Left lung (tissue), 10 donors: ENCODE results near the gene KRT3. TPM values are rescaled to one million over a fixed set of nuclear protein-coding genes. Genes with fewer than 3 reads are reported as not detected.

Source experiments
- ATAC-seq: fragments of 200-7000 bp; cut with Tn5 transposase; one replicate; pipeline ENCODE4 v1.9.1; 2020; ENCODE audit warnings: moderate library complexity
- DNase-seq, 4 donors: peaks; one replicate each; pipeline ENCODE4 v3.0.0-alpha.2; 2013 to 2020
- H3K27ac ChIP-seq, 2 donors: fragments of 200-600 bp; sonication (generic) in 1 of 2; one replicate each; pipeline versions ENCODE4 v1.5.0 to v1.8.0; 2020 to 2021
- H3K27me3 ChIP-seq, 2 donors: fragments of 200-600 bp; sonication (generic) in 1 of 2; one replicate each; pipeline versions ENCODE4 v1.5.0 to v1.8.0; 2020 to 2021
- H3K36me3 ChIP-seq, 2 donors: fragments of 200-600 bp; sonication (generic) in 1 of 2; one replicate each; pipeline versions ENCODE4 v1.5.0 to v1.8.0; 2020 to 2021
- H3K4me1 ChIP-seq, 2 donors: fragments of 200-600 bp; one replicate each; pipeline ENCODE4 v1.8.0; 2021
- H3K4me3 ChIP-seq, 2 donors: fragments of 200-600 bp; sonication (generic) in 1 of 2; one replicate each; pipeline versions ENCODE4 v1.5.0 to v1.8.0; 2020 to 2021; ENCODE audit warnings: mild to moderate bottlenecking in 1 of 2
- H3K9me3 ChIP-seq, 2 donors: fragments of 200-600 bp; sonication (generic) in 1 of 2; one replicate each; pipeline versions ENCODE4 v1.5.0 to v1.8.0; 2020 to 2021
- intact Hi-C, 2 donors: fragments of 100-400 bp; cut with DNase I; formaldehyde crosslinking; loops; one replicate each; pipeline versions ENCODE4 v1.11.2 to v1.14.2; 2022
- polyA plus RNA-seq, 6 donors: library from polyadenylated mRNA; unstranded; fragments of 120-200 nt; gene quantifications; one replicate each; pipeline ENCODE4 v1.2.1, GENCODE V29; 2013; ENCODE audit not compliant: insufficient read length in 6 of 6
- total RNA-seq, 2 donors: library from RNA; stranded (reverse); fragmentation: NEBNext Ultra II Directional; extraction: Animal tissue kit (Norgen Biotek cat#: 25700); gene quantifications; one replicate each; pipeline ENCODE4 v1.2.1, GENCODE V29; 2021
- TF ChIP-seq, protein P1 (sequence below), 2 donors: fragments of 200-600 bp; sonication (generic) in 1 of 2; IDR thresholded peaks; one replicate each; pipeline versions ENCODE4 v1.5.0 to v1.8.0; 2021; ENCODE audit warnings: antibody characterized with exemption in 2 of 2
- donor health status: DM: no; HTN: yes; CAD: no.
- donor health status: DM: no; HTN: no; CAD: no.

KRT3 gene
- total and polyA plus RNA-seq, 8 donors: not detected

DNA sequence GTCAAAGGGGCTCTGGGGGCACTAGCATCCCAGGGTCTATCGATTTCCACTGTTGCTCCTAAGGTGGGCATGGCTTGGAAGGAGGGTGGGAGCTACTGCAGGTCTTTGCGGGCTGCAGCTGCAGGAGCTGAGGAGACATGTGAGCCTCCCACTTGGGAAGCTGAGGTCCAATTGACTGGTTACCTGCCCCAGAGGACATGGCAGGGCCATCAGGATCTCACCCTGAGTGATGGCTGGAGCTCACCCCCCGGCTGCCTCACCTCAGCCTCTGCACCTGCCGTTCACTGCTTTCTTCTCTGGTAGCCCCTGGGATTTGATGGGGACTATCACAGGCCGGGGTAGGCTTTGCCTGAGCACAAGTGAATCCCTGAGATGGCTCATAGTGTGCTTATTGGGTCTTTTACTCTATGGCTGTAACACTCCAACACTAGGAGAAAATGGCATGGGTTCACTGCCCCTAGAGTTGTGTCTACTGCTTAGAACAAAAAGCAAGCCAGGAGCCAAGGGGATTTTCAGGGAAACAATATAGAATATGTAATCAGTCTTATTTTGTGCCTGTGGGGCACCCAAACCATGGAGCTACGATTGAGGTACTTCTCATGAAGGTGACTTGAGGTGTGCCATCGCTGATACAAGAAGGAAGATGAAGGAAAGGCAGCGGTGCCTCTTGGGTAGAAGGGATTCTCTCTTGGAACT, 21.2 kb upstream of the KRT3 start:
- peaks cover 12 to 16% of the 10 kb centered on the region in 2 donors for H3K4me1 ChIP-seq
- H3K27me3 ChIP-seq: peaks cover 0 to 85% of the 10 kb centered on the region in 2 donors
- DNase-seq (no peak), ATAC-seq (no peak)
- H3K36me3 ChIP-seq: no peaks in the 10 kb centered on the region
- H3K27ac ChIP-seq: no peak overlapping the region
- H3K4me3 ChIP-seq: no peak overlapping the region
- no peaks in the 10 kb centered on the region for H3K9me3 ChIP-seq
- TF ChIP-seq, protein P1, sequence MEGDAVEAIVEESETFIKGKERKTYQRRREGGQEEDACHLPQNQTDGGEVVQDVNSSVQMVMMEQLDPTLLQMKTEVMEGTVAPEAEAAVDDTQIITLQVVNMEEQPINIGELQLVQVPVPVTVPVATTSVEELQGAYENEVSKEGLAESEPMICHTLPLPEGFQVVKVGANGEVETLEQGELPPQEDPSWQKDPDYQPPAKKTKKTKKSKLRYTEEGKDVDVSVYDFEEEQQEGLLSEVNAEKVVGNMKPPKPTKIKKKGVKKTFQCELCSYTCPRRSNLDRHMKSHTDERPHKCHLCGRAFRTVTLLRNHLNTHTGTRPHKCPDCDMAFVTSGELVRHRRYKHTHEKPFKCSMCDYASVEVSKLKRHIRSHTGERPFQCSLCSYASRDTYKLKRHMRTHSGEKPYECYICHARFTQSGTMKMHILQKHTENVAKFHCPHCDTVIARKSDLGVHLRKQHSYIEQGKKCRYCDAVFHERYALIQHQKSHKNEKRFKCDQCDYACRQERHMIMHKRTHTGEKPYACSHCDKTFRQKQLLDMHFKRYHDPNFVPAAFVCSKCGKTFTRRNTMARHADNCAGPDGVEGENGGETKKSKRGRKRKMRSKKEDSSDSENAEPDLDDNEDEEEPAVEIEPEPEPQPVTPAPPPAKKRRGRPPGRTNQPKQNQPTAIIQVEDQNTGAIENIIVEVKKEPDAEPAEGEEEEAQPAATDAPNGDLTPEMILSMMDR (IDR thresholded peaks at IDR 0.05): no peak
- intact Hi-C loops: no loop called here

GRCh38 chr12:52815676-52816588, 20.0 kb upstream of the KRT3 start:
- peaks cover 6 to 85% of the 10 kb centered on the region in 2 donors for H3K27me3 ChIP-seq
- TF ChIP-seq, protein P1 (IDR thresholded peaks at IDR 0.05): no peak

DNA sequence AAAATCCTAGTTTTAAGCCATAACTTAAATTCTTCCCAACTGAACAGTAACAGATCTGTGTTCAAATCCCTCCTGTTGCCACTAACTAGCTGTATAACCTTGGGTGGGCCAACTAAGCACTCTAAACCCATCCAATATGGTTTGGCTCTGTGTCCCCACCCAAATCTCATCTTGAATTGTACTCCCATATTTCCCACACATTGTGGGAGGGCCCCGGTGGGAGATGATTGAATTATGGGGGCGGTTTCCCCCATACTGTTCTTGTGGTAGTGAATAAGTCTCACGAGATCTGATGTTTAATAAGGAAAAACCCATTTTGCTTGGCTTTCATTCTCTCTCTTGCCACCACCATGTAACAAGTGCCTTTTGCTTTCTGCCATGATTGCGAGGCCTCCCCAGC, 19.2 kb upstream of the KRT3 start:
- peaks cover 6 to 85% of the 10 kb centered on the region in 2 donors for H3K27me3 ChIP-seq
- ATAC-seq (no peak), DNase-seq (no peak)
- no peaks in the 10 kb centered on the region for H3K36me3 ChIP-seq
- intact Hi-C loops: no loop called here
- H3K27ac ChIP-seq: no peak overlapping the region
- TF ChIP-seq, protein P1 (IDR thresholded peaks at IDR 0.05): no peak
- H3K4me3 ChIP-seq: no peak overlapping the region
- H3K9me3 ChIP-seq: no peaks in the 10 kb centered on the region
- H3K4me1 ChIP-seq: peaks cover 12 to 16% of the 10 kb centered on the region in 2 donors

More at GRCh38 chr12:52815676-52816588, 20.0 kb upstream of the KRT3 start:
- peaks cover 12 to 16% of the 10 kb centered on the region in 2 donors for H3K4me1 ChIP-seq
- H3K4me3 ChIP-seq: no peak overlapping the region
- H3K27ac ChIP-seq: no peak overlapping the region
- no peaks in the 10 kb centered on the region for H3K36me3 ChIP-seq
- ATAC-seq (no peak), DNase-seq (peak in 1 of 4 donors; percentile 16)
- H3K9me3 ChIP-seq: no peaks in the 10 kb centered on the region
- intact Hi-C loops: no loop called here

DNA sequence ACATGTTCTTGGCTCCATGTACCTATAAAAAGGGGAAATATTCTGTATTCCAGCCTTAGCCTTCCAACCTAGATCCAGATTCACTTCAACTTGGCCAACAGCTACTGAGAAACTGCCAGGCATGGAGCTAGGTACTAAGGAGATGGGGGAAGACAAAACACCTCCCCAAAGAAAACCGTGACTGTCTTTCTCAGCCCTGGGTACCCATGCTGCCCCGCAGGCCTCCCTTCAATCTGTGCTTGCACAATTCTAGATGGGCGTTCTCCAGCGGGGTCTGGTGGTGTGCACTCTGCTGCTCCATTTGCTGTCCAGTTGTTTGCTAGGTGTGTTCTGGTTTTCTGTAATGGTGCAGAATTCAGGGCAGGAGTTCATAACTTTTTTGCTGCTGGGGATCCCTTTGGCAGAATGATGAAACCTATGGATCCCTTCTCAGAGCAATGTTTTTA, 18.8 kb upstream of the KRT3 start:
- no peak overlapping the region for H3K4me3 ChIP-seq
- H3K27ac ChIP-seq: no peak overlapping the region
- peaks cover 12 to 16% of the 10 kb centered on the region in 2 donors for H3K4me1 ChIP-seq
- H3K36me3 ChIP-seq: no peaks in the 10 kb centered on the region
- DNase-seq (no peak), ATAC-seq (no peak)
- intact Hi-C loops: no loop called here
- TF ChIP-seq, protein P1 (IDR thresholded peaks at IDR 0.05): no peak
- no peaks in the 10 kb centered on the region for H3K9me3 ChIP-seq
- H3K27me3 ChIP-seq: peaks cover 6 to 85% of the 10 kb centered on the region in 2 donors
